Measurements from ENCODE around the gene PDZD2.
"Not testable (repeated sequence)": the region's sequence is repeated elsewhere in the genome, so short reads cannot be mapped to it uniquely, and the experiment has no call there.

Gene PDZD2

GRCh38 chr5:31741496-31741895 lies 102.6 kb downstream of the PDZD2 start:
- DNase-seq = no peak

- no peak for DNase-seq
Observed at GRCh38 chr5:31743678-31744077, 104.7 kb downstream of the PDZD2 start.

- no peak for DNase-seq
Observed at GRCh38 chr5:31748458-31749172, 109.7 kb downstream of the PDZD2 start.

- no peak for DNase-seq
Observed at GRCh38 chr5:31750215-31750614, 111.3 kb downstream of the PDZD2 start.

GRCh38 chr5:31751610-31752009 lies 112.7 kb downstream of the PDZD2 start:
- no peak for DNase-seq

- DNase-seq = no peak
Observed at GRCh38 chr5:31753700-31754357, 114.9 kb downstream of the PDZD2 start.

- DNase-seq = no peak
Observed at GRCh38 chr5:31754358-31754704, 115.4 kb downstream of the PDZD2 start.

- DNase-seq = no peak
Observed at GRCh38 chr5:31754741-31755675, 116.1 kb downstream of the PDZD2 start.

- no peak for DNase-seq
Observed at GRCh38 chr5:31755676-31756230, 116.8 kb downstream of the PDZD2 start.

GRCh38 chr5:31757806-31758205 lies 118.9 kb downstream of the PDZD2 start:
- DNase-seq = no peak

GRCh38 chr5:31758803-31759425 lies 120.0 kb downstream of the PDZD2 start:
- DNase-seq = no peak

- DNase-seq = no peak
Observed at GRCh38 chr5:31759925-31760324, 121.0 kb downstream of the PDZD2 start.

GRCh38 chr5:31761877-31762276 lies 122.9 kb downstream of the PDZD2 start:
- no peak for DNase-seq

GRCh38 chr5:31763424-31763823 lies 124.5 kb downstream of the PDZD2 start:
- DNase-seq = no peak

- DNase-seq = not testable (repeated sequence)
Observed at GRCh38 chr5:31764687-31765086, 125.8 kb downstream of the PDZD2 start.

- DNase-seq = no peak
Observed at GRCh38 chr5:31767335-31768031, 128.6 kb downstream of the PDZD2 start.

- DNase-seq = no peak
Observed at GRCh38 chr5:31768046-31768445, 129.1 kb downstream of the PDZD2 start.

- DNase-seq = no peak
Observed at GRCh38 chr5:31768784-31769183, 129.9 kb downstream of the PDZD2 start.

- no peak for DNase-seq
Observed at GRCh38 chr5:31769530-31769929, 130.6 kb downstream of the PDZD2 start.

GRCh38 chr5:31770132-31770720 lies 131.3 kb downstream of the PDZD2 start:
- DNase-seq = no peak

GRCh38 chr5:31770998-31771397 lies 132.1 kb downstream of the PDZD2 start:
- no peak for DNase-seq

- no peak for DNase-seq
Observed at GRCh38 chr5:31771500-31771899, 132.6 kb downstream of the PDZD2 start.

All from amniotic stem cell (primary cell).